Suprapubic skin (tissue), 4 donors: ENCODE measurements around the gene NR1H2. TPM values are rescaled to one million over a fixed set of nuclear protein-coding genes. Genes with fewer than 3 reads are reported as not detected.
A peak's percentile ranks its signal among the peaks of the same experiment; 100 is the strongest.
"Not testable (repeated sequence)": the region's sequence is repeated elsewhere in the genome, so short reads cannot be mapped to it uniquely, and the experiment has no call there.

Experiments used
- DNase-seq, 2 donors: peaks; one replicate each; pipeline ENCODE4 v3.0.0-alpha.2; 2019; ENCODE audit warnings: low spot score in 2 of 2
- H3K27ac ChIP-seq: fragments of 200-600 bp; sonication (generic); one replicate; pipeline ENCODE4 v1.5.1; 2019
- H3K27me3 ChIP-seq: fragments of 200-600 bp; sonication (generic); one replicate; pipeline ENCODE4 v1.5.1; 2019
- H3K36me3 ChIP-seq: fragments of 200-600 bp; sonication (generic); one replicate; pipeline ENCODE4 v1.5.1; 2019
- H3K4me1 ChIP-seq: fragments of 200-600 bp; sonication (generic); one replicate; pipeline ENCODE4 v1.5.1; 2019
- H3K4me3 ChIP-seq: fragments of 200-600 bp; sonication (generic); one replicate; pipeline ENCODE4 v1.5.1; 2019; ENCODE audit warnings: mild to moderate bottlenecking
- H3K9me3 ChIP-seq: fragments of 200-600 bp; sonication (generic); one replicate; pipeline ENCODE4 v1.5.1; 2019
- CTCF ChIP-seq, 2 donors: fragments of 200-600 bp in 1 of 2; fragments of 450-650 bp in 1 of 2; sonication (generic) in 1 of 2; IDR thresholded peaks; one replicate each; pipeline ENCODE4 v1.5.1; 2016 to 2019; ENCODE audit warnings: antibody characterized with exemption in 2 of 2, mild to moderate bottlenecking in 1 of 2, moderate library complexity in 1 of 2
- EP300 ChIP-seq: sonication (generic); formaldehyde crosslinking; IDR thresholded peaks from one replicate; pipeline ENCODE4 v1.6.1; 2017; ENCODE audit warnings: antibody characterized with exemption
- POLR2A ChIP-seq, 2 donors: fragments of 450-650 bp; IDR thresholded peaks; one replicate each; pipeline ENCODE4 v1.6.1; 2017; ENCODE audit warnings: antibody characterized with exemption in 2 of 2, mild to moderate bottlenecking in 2 of 2, moderate library complexity in 2 of 2
- POLR2AphosphoS5 ChIP-seq, 3 donors: sonication (generic); formaldehyde crosslinking; IDR thresholded peaks; one replicate each; pipeline ENCODE4 v1.6.1; 2017; ENCODE audit warnings: antibody characterized with exemption in 3 of 3
- whole genome bisulfite sequencing: methylation state at CpG from one replicate; pipeline ENCODE4 v1.1.5; 2018; 5-methylcytosine and 5-hydroxymethylcytosine counted together
- total RNA-seq, 4 donors: library from RNA; depleted of rRNA; stranded (reverse); fragments of >200 nt; gene quantifications; one replicate each; pipeline ENCODE4 v1.1.0, GENCODE V29; 2016

The NR1H2 gene
- total RNA-seq, 4 donors from 2014 or later = 80.6 to 94.7 (median 88.9) TPM

DNA sequence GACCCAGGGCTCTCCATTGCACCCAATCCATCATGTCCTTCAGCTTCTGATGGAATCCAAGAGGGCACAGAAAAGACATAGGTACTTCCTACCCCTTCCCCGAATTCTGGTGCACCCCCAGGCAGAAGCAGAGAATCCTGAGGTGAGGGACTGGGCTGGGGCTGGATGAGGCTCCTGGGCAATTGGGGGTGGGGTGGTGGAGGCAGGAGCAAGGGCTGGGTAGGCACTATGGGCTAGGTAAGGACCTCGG, 44.3 kb upstream of the NR1H2 start:
- Histone ChIP-seq H3K36me3 (no peaks in the 10 kb centered on the region), H3K27ac (no peak overlapping the region), H3K4me3 (peak overlapping the region; percentile 52), H3K9me3 (no peaks in the 10 kb centered on the region), H3K27me3 (peaks cover 75% of the 10 kb centered on the region), H3K4me1 (peaks cover 59% of the 10 kb centered on the region)
- 20% methylated on average over 1 of the region's 2 CpGs for WGBS
- TF ChIP-seq POLR2AphosphoS5 (IDR thresholded peaks at IDR 0.05) (no peak), CTCF (IDR thresholded peaks at IDR 0.05) (no peak), POLR2A (IDR thresholded peaks at IDR 0.05) (no peak), EP300 (no peak)
- DNase-seq = no peak

DNA sequence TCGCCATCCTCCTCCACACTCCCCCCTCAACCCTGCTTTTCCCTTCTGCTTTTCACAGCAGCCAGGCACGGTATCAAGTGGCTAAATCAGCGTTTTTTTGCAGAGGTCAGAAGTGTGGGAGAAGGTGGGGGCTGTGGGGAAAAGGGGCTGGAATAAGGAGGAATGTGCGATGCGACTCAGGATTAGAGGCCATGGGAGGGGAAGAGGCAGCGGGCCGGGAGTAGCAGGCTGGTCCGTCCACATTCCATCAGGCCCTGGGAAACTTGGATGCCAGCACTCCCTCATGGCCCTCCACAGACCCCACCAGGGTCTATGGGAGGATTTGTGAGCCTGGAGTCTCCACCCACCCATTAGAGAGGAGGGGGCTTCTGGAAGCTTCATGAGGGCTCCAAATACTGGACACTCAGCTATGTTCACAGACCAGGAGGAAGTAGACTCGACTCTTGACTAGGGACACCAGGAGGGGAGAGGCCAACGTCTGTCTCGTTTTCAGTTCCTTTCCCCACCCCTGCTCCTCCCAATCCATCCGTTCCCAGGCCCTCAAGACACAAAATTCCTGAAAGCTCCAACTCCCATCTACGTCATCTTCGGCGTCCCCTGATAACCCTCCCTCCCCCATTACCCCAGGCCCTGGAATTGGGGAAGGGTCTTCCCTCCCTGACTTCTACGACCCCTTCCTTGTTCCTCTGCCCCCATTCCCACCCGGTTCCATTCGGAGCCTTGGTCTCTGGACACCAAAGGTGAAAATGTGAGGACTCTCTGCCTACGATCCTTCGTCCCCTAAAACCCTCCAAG, 43.8 kb upstream of the NR1H2 start:
- WGBS = 11% methylated on average over 20 of the region's 20 CpGs
- TF ChIP-seq CTCF (IDR thresholded peaks at IDR 0.05) (no peak), POLR2A (IDR thresholded peaks at IDR 0.05) (no peak), POLR2AphosphoS5 (IDR thresholded peaks at IDR 0.05) (no peak), EP300 (no peak)
- Histone ChIP-seq H3K36me3 (no peaks in the 10 kb centered on the region), H3K27me3 (peaks cover 70% of the 10 kb centered on the region), H3K4me1 (peaks cover 58% of the 10 kb centered on the region), H3K4me3 (peak overlapping the region; percentile 52), H3K9me3 (no peaks in the 10 kb centered on the region), H3K27ac (peak overlapping the region; percentile 64)
- no peak for DNase-seq

- no peaks in the 10 kb centered on the region for H3K36me3 ChIP-seq
- H3K27me3 ChIP-seq = peaks cover 62% of the 10 kb centered on the region
- H3K4me3 ChIP-seq = peak overlapping the region; percentile 52
- H3K4me1 ChIP-seq = peaks cover 52% of the 10 kb centered on the region
- TF ChIP-seq POLR2AphosphoS5 (IDR thresholded peaks at IDR 0.05) = no peak
- TF ChIP-seq POLR2A (IDR thresholded peaks at IDR 0.05) = no peak
- no peak for TF ChIP-seq EP300
- no peak for TF ChIP-seq CTCF (IDR thresholded peaks at IDR 0.05)
- H3K9me3 ChIP-seq = no peaks in the 10 kb centered on the region
- WGBS = 1% methylated on average over 17 of the region's 34 CpGs
- H3K27ac ChIP-seq = peak overlapping the region; percentile 64
- DNase-seq = peak in 1 of 2 donors; percentile 91
Measured at GRCh38 chr19:50333235-50333736, 43.0 kb upstream of the NR1H2 start.

DNA sequence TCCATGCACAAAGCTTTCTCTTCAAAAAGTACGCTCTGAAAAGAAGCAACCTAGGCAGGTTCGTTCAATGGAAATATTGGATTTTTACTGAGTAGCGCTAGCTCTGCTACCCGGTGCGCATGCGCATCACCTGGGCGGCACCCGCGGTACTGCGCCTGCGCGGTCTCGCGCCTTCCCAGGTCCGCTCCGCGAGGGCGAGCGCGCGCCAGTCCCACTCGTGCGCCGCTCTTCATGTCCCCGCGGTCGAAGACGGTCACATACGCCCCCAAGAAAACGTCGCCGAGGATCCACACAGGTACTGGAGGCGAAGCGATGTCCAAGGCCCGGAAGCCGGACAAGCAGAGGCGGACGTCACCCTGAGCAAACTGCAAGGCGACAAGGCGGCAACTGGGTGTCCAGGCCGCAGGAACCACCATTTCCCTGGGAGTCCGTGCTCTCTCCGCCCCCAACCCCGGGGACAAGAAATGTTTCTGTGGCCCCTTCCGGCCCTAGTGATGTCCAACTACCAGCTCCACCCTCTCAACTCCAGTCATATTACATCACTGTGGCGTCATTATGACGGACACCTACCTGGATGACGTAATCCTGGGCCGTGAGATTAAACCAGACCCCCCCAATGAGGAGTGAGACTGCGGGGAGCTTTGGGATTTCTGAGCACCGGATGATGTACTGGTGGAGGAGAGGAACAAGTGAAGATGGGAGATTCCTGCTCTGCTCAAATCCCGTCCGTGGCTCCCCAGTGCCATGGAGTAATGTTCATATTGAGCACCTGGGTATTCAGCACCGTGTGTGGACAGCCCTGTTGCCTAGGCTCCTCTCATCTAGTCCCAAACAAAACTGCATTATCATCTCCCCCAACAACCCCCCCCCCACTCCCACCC, 42.3 kb upstream of the NR1H2 start:
- Histone ChIP-seq H3K36me3 (no peaks in the 10 kb centered on the region), H3K4me3 (peak overlapping the region; percentile 52), H3K4me1 (peaks cover 49% of the 10 kb centered on the region), H3K27ac (peak overlapping the region; percentile 64), H3K9me3 (no peaks in the 10 kb centered on the region), H3K27me3 (peaks cover 58% of the 10 kb centered on the region)
- DNase-seq = no peak
- peak in 1 of 3 donors; percentile 26 for TF ChIP-seq POLR2AphosphoS5 (IDR thresholded peaks at IDR 0.05)
- no peak for TF ChIP-seq EP300
- WGBS = 26% methylated on average over 27 of the region's 54 CpGs

GRCh38 chr19:50334741-50335421, 41.4 kb upstream of the NR1H2 start:
- Histone ChIP-seq H3K27ac (no peak overlapping the region), H3K36me3 (no peaks in the 10 kb centered on the region), H3K9me3 (no peaks in the 10 kb centered on the region), H3K4me1 (peaks cover 41% of the 10 kb centered on the region), H3K27me3 (peaks cover 49% of the 10 kb centered on the region), H3K4me3 (no peak overlapping the region)
- no peak for TF ChIP-seq CTCF (IDR thresholded peaks at IDR 0.05)
- no peak for TF ChIP-seq EP300
- TF ChIP-seq POLR2A (IDR thresholded peaks at IDR 0.05) = no peak
- no peak for TF ChIP-seq POLR2AphosphoS5 (IDR thresholded peaks at IDR 0.05)
- 90% methylated on average over 10 of the region's 12 CpGs for WGBS
- no peak for DNase-seq

- not testable (repeated sequence) for H3K4me3 ChIP-seq, DNase-seq, H3K27ac ChIP-seq, H3K36me3 ChIP-seq, H3K9me3 ChIP-seq
- WGBS = 90% methylated on average over 6 of the region's 6 CpGs
- Histone ChIP-seq H3K27me3 (peaks cover 28% of the 10 kb centered on the region), H3K4me1 (peaks cover 22% of the 10 kb centered on the region)
Measured at GRCh38 chr19:50337031-50337430, 39.2 kb upstream of the NR1H2 start.
